ENCODE results near the gene BHMT2.

The BHMT2 gene

GRCh38 chr5:79091064-79091463, 21.5 kb downstream of the BHMT2 start:
- no peak for DNase-seq (ENCODE audit: low read depth)
- no peak for TF ChIP-seq CTCF (IDR thresholded peaks at IDR 0.05; ENCODE audit: control insufficient read depth, insufficient read depth, low read depth, low read length, missing control alignments)
- no peak overlapping the region for H3K4me3 ChIP-seq (ENCODE audit: control insufficient read depth, low read depth, low read length)

DNA sequence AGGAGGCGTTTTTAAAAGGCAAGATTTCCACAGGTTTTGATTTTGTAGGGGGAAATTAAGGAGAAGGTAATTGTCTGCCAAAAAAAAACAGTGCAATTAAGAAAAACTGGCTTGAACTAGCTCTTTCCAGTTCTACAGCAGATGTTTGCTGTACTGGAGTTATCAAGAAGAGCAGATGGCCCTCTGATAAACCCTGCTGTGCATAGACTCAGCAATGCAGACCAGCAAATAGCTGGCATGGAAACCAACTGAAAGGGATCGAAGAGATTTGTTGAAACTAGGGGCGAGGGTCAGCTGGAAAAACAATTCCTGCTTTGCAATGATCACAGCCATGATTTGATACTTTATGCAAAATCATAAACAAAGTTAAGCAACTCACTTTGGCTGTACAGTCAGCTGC, 24.2 kb downstream of the BHMT2 start:
- no peak for TF ChIP-seq CTCF (IDR thresholded peaks at IDR 0.05; ENCODE audit: control insufficient read depth, insufficient read depth, low read depth, low read length, missing control alignments)
- no peak overlapping the region for H3K4me3 ChIP-seq (ENCODE audit: control insufficient read depth, low read depth, low read length)
- DNase-seq (ENCODE audit: low read depth) = no peak

GRCh38 chr5:79105868-79106267, 36.3 kb downstream of the BHMT2 start:
- no peak overlapping the region for H3K4me3 ChIP-seq (ENCODE audit: control insufficient read depth, low read depth, low read length)
- TF ChIP-seq CTCF (IDR thresholded peaks at IDR 0.05; ENCODE audit: control insufficient read depth, insufficient read depth, low read depth, low read length, missing control alignments) = no peak
- no peak for DNase-seq (ENCODE audit: low read depth)

DNA sequence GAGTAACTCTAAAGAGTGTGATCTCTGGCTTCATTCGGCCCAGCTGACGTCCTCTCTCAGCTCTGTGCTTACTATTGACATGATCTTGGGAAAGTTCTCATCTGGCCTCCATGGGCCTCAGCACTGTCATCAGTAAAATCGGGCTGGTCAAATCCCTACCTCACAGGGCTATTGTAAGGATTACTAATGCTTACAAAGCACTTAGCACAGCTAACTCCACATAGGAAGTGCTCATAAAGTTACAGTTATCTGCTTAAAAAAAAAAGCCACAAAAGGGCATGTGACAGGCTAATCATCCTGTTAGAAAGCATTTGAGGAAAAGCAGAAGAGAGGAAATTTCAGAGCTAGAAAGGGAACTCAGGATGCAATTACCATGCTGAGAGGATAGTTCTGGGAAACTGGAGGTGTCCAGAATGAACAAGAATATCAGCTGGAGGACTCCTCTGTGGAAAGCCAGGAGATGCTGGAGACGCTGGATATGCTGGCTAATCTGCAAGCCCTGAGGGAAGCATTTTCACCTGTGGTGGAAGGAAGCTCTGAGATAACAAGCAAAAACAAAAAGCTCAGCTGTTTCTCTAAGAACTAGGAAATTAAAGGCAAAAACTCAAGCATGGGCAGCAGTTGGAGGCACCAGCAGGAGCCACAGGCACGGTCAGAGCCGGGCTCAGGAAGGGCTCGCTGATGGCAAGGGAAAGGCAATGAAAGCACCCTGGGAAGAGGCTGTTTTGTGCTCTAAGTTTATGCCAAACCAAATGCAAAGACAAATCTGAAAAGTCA, 37.6 kb downstream of the BHMT2 start:
- DNase-seq (ENCODE audit: low read depth) = peak; percentile 11
- no peak overlapping the region for H3K4me3 ChIP-seq (ENCODE audit: control insufficient read depth, low read depth, low read length)
- no peak for TF ChIP-seq CTCF (IDR thresholded peaks at IDR 0.05; ENCODE audit: control insufficient read depth, insufficient read depth, low read depth, low read length, missing control alignments)

DNA sequence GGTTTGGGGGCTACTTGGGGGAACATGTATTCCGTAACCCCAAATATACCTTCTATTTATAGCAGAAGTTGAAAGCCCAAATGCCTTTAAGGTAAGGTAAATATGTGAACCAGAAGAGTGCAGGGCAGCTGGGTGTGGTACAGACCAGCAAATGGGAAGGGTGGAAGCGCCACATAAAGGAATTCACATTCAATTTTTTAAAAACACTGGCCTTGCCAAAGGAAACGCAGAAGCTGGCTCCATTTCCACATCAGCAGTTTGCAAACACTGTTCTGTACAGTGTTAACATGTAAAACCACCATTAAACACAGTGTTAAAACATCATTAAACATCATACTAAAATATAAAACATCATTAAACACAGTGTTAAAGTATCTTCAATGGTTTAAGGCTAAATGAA, 38.5 kb downstream of the BHMT2 start:
- no peak for DNase-seq (ENCODE audit: low read depth)
- no peak overlapping the region for H3K4me3 ChIP-seq (ENCODE audit: control insufficient read depth, low read depth, low read length)
- no peak for TF ChIP-seq CTCF (IDR thresholded peaks at IDR 0.05; ENCODE audit: control insufficient read depth, insufficient read depth, low read depth, low read length, missing control alignments)

DNA sequence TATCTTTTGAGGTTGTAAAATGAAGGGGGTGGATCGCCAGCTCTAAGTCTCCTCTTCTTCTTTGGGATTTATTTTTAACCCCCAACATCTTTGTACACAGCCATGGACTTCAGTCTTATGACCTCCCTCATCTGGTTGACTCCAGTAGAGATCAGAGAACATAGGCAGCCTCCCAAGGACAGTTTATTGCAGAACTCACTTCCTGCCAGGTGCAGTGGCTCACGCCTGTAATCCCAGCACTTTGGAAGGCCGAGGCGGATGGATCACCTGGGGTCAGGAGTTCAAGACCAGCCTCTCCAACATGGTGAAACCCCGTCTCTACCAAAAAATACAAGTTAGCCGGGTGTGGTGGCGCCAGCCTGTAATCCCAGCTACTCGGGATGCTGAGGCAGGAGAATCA, 39.2 kb downstream of the BHMT2 start:
- no peak overlapping the region for H3K4me3 ChIP-seq (ENCODE audit: control insufficient read depth, low read depth, low read length)
- no peak for DNase-seq (ENCODE audit: low read depth)
- no peak for TF ChIP-seq CTCF (IDR thresholded peaks at IDR 0.05; ENCODE audit: control insufficient read depth, insufficient read depth, low read depth, low read length, missing control alignments)

Data from AG09309 (cell line).